ENCODE data around the gene WDR38. TPM values are rescaled to one million over a fixed set of nuclear protein-coding genes. Genes with fewer than 3 reads are reported as not detected.

The WDR38 gene
- total and polyA plus RNA-seq, 9 of the 15 experiments (the other 6 are each of a cell fraction or from before 2014, with no cell fraction given) = not detected

DNA sequence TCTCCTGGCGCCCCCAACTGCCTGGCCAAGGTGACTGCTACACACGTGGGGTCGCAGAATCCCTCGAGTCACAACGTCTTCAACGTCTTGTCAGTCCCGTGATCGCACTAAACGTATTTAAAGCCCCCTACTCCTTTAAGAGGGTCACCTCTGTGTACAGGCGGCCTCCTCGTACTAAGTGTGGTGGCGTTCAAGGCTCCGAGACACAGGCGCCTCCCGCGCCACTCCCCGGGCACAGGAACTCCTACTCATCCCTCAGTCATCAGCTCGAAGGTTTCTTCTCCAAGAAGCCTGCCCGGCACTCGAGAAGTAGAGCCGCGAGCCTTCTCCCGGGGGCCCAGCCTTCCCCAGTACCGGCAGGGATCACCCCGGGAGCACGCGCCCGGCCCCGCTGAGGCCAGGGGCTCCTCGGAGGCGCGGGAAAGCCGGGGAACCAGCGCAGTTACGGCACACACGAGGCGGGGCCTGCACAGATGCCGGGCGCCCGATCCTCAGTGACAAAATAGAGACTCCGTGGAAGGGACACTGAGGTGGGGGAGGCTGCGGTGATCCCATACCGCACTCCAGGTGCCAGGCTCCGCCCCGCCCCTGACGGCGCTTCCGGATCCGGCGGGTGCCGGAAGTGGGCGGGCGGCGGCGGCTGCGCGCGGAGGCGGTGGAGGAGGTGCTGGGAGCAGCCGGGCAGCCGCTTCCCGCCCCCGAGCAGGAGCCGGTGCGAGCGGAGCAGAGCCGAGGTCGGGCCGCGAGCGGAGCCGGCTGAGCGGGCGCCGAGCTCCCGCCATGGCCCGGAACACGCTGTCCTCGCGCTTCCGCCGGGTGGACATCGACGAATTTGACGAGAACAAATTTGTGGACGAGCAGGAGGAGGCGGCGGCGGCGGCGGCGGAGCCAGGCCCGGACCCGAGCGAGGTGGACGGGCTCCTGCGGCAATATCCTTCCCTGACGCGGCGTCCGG, 15.5 kb downstream of the WDR38 start (continued):
- TF ChIP-seq, protein P1, sequence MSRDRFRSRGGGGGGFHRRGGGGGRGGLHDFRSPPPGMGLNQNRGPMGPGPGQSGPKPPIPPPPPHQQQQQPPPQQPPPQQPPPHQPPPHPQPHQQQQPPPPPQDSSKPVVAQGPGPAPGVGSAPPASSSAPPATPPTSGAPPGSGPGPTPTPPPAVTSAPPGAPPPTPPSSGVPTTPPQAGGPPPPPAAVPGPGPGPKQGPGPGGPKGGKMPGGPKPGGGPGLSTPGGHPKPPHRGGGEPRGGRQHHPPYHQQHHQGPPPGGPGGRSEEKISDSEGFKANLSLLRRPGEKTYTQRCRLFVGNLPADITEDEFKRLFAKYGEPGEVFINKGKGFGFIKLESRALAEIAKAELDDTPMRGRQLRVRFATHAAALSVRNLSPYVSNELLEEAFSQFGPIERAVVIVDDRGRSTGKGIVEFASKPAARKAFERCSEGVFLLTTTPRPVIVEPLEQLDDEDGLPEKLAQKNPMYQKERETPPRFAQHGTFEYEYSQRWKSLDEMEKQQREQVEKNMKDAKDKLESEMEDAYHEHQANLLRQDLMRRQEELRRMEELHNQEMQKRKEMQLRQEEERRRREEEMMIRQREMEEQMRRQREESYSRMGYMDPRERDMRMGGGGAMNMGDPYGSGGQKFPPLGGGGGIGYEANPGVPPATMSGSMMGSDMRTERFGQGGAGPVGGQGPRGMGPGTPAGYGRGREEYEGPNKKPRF (IDR thresholded peaks at IDR 0.05; ENCODE audit: low read depth, low read length) = no peak
- TF ChIP-seq ZSCAN29 (IDR thresholded peaks at IDR 0.05) (no peak), SMAD4 (CRISPR knock-in tag; conservative IDR thresholded peaks at IDR 0.05) (0 out of 2 replicates have a peak, but pooled peaks have one; percentile 45), YY1 (IDR thresholded peaks at IDR 0.05; ENCODE audit: borderline replicate concordance in 1 of 3, control insufficient read depth in 1 of 3, extremely low read depth in 1 of 3, insufficient read depth in 3 of 3, insufficient read length in 1 of 3, insufficient replicate concordance in 2 of 3, low read depth in 1 of 3, low read length in 2 of 3) (peak in 2 of 3 experiments; percentile 57 to 71), ELF4 (CRISPR knock-in tag; IDR thresholded peaks at IDR 0.05) (no peak), ZBTB7A (IDR thresholded peaks at IDR 0.05; ENCODE audit: borderline replicate concordance, control insufficient read depth, low read depth, low read length) (peak; percentile 46; the same call in 1 of the 2 replicates), ZNF778 (CRISPR knock-in tag; IDR thresholded peaks at IDR 0.05) (no peak), ZNF282 (CRISPR knock-in tag; IDR thresholded peaks at IDR 0.05) (no peak), COPS2 (conservative IDR thresholded peaks at IDR 0.05) (no peak), CBFB (CRISPR knock-in tag; IDR thresholded peaks at IDR 0.05) (0 out of 2 replicates have a peak, but pooled peaks have one; percentile 57), NCOA1 (IDR thresholded peaks at IDR 0.05; ENCODE audit: low read depth) (no peak), ZNF431 (CRISPR knock-in tag; IDR thresholded peaks at IDR 0.05) (no peak), KAT8 (IDR thresholded peaks at IDR 0.05; ENCODE audit: low read depth) (no peak)
- TF ChIP-seq, protein P2, sequence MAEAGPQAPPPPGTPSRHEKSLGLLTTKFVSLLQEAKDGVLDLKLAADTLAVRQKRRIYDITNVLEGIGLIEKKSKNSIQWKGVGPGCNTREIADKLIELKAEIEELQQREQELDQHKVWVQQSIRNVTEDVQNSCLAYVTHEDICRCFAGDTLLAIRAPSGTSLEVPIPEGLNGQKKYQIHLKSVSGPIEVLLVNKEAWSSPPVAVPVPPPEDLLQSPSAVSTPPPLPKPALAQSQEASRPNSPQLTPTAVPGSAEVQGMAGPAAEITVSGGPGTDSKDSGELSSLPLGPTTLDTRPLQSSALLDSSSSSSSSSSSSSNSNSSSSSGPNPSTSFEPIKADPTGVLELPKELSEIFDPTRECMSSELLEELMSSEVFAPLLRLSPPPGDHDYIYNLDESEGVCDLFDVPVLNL (CRISPR knock-in tag; IDR thresholded peaks at IDR 0.05; ENCODE audit: low read depth) = no peak
- TF ChIP-seq, protein P3, sequence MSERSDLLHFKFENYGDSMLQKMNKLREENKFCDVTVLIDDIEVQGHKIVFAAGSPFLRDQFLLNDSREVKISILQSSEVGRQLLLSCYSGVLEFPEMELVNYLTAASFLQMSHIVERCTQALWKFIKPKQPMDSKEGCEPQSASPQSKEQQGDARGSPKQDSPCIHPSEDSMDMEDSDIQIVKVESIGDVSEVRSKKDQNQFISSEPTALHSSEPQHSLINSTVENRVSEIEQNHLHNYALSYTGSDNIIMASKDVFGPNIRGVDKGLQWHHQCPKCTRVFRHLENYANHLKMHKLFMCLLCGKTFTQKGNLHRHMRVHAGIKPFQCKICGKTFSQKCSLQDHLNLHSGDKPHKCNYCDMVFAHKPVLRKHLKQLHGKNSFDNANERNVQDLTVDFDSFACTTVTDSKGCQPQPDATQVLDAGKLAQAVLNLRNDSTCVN (CRISPR knock-in tag; IDR thresholded peaks at IDR 0.05) = no peak
- TF ChIP-seq, protein P4, sequence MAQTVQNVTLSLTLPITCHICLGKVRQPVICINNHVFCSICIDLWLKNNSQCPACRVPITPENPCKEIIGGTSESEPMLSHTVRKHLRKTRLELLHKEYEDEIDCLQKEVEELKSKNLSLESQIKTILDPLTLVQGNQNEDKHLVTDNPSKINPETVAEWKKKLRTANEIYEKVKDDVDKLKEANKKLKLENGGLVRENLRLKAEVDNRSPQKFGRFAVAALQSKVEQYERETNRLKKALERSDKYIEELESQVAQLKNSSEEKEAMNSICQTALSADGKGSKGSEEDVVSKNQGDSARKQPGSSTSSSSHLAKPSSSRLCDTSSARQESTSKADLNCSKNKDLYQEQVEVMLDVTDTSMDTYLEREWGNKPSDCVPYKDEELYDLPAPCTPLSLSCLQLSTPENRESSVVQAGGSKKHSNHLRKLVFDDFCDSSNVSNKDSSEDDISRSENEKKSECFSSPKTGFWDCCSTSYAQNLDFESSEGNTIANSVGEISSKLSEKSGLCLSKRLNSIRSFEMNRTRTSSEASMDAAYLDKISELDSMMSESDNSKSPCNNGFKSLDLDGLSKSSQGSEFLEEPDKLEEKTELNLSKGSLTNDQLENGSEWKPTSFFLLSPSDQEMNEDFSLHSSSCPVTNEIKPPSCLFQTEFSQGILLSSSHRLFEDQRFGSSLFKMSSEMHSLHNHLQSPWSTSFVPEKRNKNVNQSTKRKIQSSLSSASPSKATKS (CRISPR knock-in tag; IDR thresholded peaks at IDR 0.05) = no peak

Data from K562 (cell line).